ENCODE measurements around the gene DZIP1L. TPM values are rescaled to one million over a fixed set of nuclear protein-coding genes. Genes with fewer than 3 reads are reported as not detected.

Gene DZIP1L
- total RNA-seq, result 14.3 TPM

GRCh38 chr3:138114988-138115971 is at the start of gene DZIP1L:
Gene DZIP1L, minus strand, starts transcription at chr3:138115608. Its CDS starts 11,637 bp downstream, at chr3:138103971.

GRCh38 chr3:138132239-138132638 is 16.8 kb upstream of the DZIP1L start, which contains the start of gene A4GNT:
Gene A4GNT, minus strand, starts transcription at chr3:138132390. Its CDS starts 1,134 bp downstream, at chr3:138131256.

Other genes starting within 250 kb of the DZIP1L start
- not detected for gene CLDN18, start 105.4 kb downstream of the DZIP1L start, total RNA-seq
- gene A4GNT, start 16.8 kb upstream of the DZIP1L start, total RNA-seq, result not detected
- 27.7 TPM for gene DBR1, start 59.3 kb upstream of the DZIP1L start, total RNA-seq
- gene ARMC8, start 71.7 kb upstream of the DZIP1L start, total RNA-seq, result 109 TPM
- 6.9 TPM for gene NME9, start 214.2 kb upstream of the DZIP1L start, total RNA-seq
- 80.5 TPM for gene MRAS, start 233.0 kb upstream of the DZIP1L start, total RNA-seq

Measured in diencephalon (tissue), 1 donor.